HG03139 (cell line): ENCODE data around the gene OTUD3.
"Not testable (repeated sequence)": the region's sequence is repeated elsewhere in the genome, so short reads cannot be mapped to it uniquely, and the experiment has no call there.

Experiments
- ATAC-seq: cut with Tn5 transposase; IDR thresholded peaks from one replicate; pipeline ENCODE4 v1.9.1; 2021; ENCODE audit not compliant: unreplicated experiment

Gene OTUD3

DNA sequence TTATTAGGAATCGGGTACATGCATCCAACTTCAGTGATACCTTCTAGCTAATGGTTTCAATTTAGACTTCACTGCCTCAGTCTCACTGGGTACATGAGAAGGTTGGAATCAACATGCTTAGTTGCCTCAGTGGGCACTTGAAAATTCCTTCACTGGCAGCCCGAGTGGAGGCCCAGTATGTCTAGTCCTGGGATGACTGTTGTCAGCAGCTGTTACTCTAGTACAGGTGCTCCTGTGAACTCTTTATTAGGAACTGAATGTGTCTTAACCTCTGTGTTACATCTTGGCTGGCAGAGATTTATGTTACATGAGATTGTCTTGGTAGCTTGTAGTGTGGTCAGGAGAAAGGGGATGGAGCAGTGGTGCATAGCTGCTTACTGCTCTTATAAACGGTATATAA is 27.8 kb downstream of the OTUD3 start:
- ATAC-seq: no peak

DNA sequence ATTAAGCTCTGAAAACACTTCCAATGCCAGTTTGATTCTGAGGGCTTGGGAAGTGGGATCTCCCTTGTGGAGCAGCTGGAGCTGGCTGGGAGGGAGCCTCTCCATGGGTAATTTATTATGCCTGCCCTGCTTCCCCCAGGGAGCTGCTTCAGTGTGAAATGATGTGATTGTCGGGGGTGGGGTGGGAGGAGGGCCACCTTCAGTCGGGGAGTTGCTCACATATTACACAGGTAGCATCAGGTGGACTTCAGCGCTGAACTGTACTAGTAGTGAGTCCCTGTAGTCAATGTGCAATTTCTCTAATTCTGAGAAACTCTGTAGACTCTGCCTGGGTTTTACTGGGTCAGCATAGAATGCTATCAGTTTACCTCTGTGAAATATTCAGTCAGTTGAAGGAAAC is 28.5 kb downstream of the OTUD3 start:
- ATAC-seq: no peak

DNA sequence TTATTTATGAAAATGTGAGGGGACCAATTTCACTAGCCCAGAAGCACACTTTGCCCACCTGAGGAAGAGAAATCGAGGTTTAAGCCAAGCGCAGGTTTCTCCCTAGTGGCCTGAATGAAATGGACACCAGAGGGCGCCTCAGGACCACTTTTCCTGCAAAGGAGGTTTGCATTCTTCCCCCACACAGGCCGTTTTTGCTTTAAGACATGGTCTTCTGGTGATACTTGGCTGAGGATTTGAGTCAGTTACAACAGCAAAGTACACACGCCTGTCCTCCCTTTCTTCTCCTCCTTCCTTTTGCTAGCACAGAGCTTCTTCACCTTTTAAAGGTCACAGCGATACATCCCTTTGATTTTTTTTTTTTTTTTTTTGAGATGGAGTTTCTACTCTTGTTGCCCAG is 35.9 kb downstream of the OTUD3 start:
- ATAC-seq: no peak

DNA sequence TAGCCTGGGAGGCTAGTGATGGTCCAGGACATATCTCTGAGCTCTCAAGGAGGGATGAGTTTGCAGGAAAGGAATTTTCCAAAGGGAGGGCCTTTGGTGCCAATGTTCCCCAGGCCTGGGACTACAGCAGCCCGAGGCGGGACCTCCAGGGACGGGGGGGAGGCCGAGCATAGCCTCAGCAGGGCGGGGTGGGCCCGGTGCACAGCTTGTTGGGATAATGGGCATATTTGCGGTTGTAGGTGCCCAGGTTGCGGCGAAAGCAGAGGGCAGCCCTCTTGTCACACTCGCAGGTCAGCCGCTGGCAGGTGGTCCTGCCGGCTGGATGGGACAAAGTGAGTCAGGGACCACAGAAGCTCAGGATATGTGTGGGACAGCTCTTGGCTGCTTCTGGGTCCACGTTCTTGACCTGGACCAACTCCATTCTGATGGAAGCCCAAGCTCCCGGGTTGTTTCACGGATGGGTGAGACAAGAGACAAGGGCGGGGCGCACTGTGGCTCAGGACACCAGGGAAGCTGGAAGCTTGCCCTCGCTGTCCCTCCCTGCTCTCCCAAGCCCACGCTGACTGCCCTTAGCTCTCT is 38.0 kb downstream of the OTUD3 start:
- ATAC-seq: no peak

DNA sequence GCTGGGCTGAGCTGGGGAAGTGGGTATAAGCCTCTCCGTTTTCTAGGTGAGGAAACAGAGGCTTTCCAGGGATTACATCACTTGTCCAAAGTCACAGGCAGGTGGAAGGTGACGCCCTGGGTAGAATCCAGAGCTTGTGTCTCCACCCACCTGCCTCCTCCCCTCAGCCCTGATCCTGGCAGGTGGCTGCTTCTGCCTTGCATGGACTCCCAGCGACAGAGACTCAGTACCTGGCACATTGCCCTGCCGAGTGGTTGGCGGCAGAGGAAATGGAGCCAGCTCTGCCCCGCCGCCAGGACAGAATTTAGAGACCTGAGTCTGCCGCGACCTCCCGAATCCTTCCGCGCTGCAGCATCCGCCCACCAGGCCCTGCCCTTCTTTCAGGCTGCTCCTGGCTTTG is 39.1 kb downstream of the OTUD3 start:
- ATAC-seq: no peak

DNA sequence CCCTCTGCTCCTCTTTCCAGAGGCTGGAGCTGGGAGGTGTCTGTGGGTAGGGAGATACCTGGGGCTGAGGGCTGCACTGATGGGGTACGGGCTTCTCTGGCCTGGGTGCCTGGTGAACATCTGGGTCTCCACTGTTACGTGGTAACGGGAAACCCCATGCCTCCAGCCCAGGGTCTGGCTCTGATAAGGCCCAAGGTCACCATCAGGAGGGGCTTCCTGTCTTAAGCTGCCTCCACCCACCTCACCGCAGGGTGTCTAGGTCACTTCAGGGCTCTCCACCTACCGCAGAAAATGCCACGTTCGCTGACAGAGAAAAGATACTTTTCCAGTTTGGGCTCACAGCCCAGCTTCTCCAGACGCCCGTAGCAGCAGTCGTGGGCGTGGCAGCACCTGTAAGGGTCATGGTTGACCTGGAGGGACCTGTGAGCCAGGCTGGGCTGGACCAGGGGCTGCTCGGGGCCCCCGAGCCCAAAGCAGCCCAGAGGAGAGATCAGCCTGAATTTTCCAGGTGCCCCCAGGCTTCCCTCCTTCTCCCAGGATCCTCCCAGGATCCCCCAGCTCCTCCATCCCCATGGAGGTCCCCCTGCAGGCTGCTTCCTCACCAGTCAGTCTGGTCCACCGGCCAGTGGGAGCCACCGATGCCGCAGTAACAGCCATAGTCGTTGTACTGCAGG is 40.0 kb downstream of the OTUD3 start:
- ATAC-seq: no peak

DNA sequence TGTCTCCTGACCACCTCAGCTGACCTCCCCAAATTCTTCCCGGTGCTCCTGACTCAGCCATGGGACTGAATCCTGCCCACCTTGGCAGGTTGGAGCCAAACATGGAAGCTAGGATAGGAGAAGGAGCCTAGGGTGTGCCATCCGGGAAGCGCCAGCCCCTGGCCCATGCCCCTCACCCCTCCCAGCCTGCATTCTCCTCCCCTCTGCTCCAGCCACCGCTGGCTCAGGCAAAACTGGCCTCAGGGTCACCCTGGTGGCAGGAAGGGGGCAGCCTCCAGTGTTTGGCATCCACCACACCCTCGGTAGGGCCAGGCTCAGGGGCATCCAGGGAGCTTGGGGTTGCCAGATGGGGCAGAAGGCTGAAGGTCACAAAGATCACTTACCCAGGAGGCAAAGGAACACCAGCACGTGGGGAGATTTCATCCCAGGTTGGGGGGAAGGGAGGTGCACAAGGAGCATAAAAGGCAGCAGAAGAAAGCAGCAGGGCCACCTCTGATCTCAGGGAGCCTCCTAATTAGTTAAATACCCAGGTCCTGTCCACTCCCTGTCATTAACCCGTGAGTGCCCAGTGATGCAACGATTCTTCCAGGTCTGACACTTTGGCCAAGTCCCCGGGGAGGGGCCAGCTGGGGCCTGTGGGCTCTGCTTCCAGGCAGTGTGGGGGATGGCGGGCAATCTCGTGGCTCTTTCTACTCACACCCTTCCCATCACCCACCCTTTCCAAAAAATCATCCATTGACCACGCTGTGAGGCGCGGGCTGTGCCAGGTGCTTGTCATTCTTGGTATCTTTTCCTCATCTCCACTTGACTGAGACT is 41.1 kb downstream of the OTUD3 start, which contains the start of gene PLA2G2E:
Gene PLA2G2E (minus strand): TSS at position 481 of the 816 bp plus-strand sequence. CDS start 58 bp downstream, at position 423.
- no peak for ATAC-seq

DNA sequence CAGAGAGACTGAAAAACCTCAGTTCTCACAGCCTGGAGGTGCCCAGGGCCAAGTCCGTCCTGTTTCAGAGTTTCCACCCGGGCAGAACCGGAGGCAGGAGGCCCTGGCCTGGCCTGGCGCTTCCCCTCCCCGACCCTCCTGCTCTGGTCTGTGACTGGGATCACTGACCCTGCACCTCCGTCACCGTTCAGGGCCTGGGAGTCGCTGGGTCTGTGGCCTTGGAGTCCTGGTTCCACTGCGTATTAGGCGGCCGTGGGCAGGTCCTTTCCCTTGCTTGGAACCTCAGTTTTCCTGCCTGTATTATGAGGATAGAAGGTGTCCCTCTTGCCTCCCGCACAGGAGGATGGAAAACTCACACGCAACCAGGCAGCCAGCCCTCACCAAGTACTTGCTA is 41.8 kb downstream of the OTUD3 start:
- no peak for ATAC-seq

DNA sequence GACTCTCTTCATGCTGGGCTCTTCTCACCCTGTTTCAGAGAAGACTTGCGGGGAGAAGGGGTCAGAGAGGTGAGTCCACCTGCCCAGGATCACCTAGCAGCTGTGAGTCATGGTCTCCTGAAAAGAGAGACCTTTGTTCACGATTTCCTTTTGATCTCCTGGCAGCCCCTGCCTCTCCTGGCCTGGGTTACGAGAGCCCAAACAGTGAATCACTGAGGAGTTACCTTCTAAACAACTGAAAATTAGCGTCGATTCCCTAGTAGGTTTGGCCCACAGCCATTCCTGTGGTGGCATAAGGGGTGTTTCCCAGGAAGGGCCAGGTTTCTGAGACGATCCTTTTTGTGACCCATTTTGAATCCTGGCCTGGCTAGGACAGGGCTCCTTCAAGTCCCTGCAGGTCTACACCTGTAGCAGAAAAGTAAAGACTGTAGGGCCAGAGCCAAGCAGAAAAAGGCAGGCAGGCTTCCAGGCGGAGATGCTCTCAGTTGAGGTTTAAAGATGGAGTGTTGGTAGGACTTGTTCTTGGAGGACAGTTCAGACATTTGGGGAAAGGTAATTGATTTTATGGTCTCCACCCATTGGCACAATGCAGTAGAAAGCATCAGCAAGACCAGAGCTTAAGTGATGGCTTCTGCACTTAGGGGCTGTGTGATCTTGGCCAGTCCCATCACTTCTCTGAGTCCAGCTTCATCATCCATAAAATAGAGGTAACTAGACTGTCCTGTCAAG is 43.3 kb downstream of the OTUD3 start:
- ATAC-seq: no peak

DNA sequence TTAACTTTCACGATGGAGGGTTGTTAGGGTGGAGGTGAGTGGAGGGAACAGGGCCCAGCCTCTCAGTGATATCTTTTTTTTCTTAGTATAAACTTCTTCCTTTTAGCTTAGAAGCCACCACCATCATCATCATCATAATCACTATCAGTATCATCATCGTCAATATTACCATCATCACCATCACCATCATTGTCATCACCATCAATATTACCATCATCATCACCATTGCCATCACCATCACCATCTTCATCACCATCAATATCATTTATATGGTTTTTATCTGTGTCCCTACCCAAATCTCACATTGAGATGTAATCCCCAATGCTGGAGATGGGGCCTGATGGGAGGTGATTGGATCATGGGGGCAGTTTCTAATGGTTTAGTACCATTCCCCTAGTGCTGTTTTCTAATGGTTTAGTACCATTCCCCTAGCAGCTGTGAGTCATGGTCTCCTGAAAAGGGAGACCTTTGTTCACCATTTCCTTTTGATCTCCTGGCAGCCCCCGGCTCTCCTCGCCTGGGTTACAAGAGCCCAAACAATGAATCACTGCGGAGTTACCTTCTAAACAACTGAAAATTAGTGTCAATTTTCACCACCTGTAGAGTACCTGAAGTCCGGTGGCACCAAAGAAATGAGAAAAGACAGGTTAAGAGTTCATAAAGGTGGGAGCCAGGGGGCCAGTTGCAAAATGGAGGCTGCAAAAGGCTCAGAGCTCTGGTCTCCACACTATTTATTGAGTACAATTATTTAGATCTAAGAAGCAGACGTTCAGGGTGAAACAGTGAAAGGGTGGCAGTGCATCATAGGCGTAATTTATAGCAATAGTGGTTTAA is 44.3 kb downstream of the OTUD3 start:
- no peak for ATAC-seq

DNA sequence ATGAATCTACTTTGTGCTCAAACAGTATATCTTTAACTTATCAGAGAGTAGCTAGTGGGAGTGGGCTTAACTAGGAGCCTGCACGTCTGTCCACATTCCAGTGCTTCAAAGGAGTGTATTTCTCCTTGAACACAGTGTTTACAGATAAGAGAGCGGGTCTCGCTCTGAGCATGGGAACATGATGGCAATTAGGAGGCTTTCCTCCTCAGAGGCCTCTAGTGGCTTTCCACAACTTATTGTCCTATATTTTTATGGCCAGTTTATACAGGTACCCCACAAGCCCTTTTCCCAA is 44.9 kb downstream of the OTUD3 start:
- not testable (repeated sequence) for ATAC-seq

DNA sequence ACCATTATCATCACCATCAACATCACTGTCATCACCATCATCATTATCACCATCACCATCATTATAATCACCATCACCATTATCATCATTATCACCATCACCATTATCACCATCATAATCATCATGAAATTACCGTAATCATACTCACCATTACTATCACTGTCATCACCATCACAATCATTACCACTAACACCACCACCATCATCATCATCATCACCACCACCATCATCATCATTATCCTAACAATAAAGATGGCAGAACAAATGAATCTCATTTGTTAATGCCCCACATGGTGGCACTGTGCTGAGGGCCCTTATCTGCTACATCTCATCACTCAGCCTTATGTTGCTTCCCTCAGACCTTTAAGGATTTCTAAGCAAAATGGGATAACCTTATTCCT is 50.7 kb downstream of the OTUD3 start:
- ATAC-seq: no peak

DNA sequence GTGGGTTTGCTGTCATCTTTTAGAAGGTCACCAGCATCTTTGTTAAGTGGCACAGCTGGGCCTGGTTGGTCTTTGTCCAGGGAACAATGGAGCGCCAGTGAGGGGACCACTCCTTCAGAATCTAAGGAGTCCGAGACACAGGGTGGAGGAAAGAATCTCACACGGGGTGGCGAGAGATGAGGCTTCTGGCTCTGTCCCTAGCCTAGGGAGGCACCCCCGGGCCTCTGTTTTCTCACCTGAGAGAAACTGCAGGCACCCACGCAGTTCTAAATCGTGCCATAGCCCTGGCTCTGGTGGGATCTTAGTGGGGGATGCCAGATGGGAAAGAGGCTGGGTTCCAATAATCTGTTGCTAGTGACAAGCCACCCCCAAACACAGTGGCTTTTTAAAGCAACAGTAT is 52.1 kb downstream of the OTUD3 start:
- ATAC-seq: no peak

DNA sequence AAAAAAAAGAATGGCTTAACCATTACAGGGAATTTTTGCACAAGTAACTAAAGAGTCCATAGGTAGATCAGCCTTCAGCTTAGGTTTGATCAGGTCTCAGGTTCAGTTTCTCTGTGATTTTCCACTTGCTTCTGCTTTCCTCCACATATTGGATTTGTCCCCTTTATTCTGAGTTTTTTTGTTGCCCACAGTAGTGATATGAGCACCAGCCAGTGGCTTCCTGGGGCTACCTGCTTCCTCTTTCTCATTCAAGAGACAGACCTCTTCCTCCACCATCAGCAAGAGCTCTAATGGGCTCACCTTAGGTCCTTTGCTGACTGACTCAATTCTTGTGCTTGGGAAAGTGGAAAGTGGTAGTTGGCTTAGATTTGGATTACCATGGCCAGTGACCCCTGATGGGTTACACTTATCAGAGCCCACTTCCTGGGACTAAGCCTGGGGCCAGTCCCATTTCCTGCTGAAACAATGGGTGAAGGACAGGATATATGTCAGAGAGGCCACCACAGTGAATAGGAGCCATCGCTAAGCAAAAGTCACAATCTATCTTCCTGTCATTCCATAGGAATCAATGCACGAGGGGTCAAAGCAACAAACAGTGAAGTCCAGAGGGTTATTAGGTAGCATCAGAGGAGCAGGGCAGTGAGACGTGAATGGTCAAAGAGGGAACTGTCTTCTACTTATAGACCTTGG is 54.0 kb downstream of the OTUD3 start:
- ATAC-seq: no peak

DNA sequence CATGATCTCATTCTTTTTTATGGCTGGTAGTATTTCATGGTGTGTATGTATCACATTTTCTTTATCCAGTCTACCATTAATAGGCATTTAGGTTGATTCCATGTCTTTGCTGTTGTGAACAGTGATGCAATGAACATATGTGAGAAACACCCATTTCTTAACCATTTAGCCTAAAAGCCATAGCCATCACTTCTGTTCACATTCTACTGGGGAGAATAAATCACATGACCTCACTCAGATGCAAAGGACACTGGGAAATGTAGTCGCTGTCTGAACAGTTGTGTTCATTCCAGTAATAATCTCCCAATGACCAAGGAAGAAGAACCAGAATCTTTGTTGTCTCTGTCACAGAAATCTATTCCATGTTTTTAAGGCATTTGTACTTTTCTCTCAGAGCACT is 56.3 kb downstream of the OTUD3 start:
- no peak for ATAC-seq

DNA sequence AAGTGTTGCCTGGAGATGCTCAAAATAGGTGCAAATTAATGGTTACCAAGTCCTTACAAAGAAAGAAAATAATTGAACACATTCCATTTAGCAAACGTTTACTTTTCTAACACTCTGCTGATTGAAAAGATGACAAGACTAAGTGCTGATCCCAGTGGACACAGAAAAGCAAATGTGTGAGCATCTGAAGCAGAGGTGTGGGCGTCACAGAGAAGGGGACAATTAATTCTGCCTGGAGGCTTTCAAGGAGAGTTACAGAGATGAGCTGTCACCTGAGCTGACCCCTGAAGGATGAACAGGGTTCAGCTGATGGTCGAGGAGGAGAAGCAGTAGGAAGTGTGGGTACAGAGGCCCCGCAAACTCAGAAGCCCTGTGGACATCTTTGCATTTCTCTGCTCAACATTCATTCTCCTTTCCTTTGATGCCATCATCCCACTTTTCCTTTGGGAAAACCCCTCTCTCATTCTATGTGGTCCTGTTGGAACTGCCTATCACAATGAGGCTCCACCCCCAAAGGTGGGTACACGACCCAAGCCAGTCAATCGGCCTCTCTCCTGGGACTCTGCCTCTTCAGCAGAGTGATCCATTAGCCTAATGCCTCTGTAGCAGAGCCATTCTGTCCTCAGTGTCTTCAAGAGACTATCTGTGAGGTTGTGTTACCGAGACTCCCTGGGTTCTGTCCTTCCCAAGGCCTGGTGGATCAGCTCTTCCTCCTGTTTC is 58.5 kb downstream of the OTUD3 start:
- no peak for ATAC-seq

DNA sequence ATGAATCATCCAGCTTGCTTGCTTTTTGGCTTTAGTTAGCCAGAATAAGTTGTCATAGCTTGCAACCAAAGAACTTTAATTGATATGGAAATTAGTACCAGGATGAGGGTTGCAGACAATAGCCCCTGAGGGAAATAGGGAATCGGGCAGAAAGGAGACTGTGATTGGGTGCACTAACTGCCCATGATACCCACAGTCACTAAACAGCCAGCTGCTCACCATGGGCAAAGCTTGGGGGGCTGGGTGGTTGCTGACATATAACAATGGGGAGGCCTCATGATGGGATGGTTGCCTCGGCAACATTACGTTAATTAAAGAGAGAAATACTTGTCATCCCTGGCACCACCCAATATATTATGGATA is 59.0 kb downstream of the OTUD3 start:
- ATAC-seq: no peak

DNA sequence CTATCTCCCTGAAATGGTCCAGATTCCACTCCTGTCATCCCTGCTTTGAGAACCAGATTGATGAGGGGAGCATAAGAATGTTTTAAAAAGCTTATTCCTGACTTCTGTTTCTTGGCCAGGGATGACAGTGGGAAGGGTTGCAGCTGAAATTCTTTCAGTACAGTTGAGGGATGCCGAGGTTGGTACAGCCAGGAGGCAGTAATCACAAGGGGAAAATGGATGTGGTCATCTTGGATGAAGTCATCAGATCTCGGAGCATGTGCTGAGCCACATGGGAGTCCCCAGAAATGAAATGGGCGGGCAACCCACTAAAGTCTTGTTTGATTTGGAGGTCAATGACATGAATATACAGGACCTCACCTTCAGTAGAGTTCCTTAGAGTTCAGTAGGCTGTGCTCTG is 59.9 kb downstream of the OTUD3 start:
- no peak for ATAC-seq

DNA sequence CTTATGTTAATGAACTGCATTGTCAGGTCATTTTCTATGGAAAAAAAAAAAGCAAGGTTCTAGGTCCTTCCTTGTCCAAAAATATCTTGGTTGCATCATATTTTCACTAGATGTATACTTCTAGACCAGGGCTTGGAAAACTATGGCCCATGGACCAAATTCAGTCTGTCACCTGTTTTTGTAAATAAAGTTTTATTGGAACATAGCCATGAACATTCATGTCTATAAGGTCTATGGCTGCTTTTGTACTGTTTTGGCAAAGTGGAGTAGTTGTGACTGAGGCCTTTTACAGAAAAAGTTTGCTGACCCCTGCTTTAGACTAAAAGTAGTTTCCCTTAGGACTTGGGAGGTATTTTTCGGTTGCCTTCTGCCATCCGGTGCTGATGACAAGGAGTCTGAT is 60.5 kb downstream of the OTUD3 start:
- no peak for ATAC-seq

DNA sequence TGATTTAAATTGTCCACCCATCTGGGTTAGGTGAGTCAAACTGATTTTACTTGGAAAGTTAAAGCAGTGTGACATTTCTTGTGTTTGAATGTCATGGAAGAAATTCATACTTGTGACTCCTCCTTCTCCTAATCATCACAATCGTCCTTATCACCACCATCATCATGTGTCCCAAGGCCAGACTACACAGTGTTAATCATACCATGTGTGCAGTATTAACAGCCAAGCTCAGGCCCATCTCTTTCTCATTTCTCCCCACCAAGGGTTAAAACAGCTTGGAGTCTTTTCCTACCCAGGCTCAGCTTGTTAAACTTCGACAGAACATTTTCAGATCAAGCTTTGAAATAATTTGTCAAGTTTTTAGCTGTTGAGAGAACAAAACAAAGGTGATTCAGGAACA is 63.7 kb downstream of the OTUD3 start:
- no peak for ATAC-seq
